A673 (cell line): ENCODE data around the gene WHRN. TPM values are rescaled to one million over a fixed set of nuclear protein-coding genes. Genes with fewer than 3 reads are reported as not detected.

Experiments
- BruUV-seq: library from RNA; stranded (reverse); fragments of 400-500 nt; replicated peaks from 2 replicates; lab custom pipeline; 2021; lab: Mats Ljungman, UMichigan
- CTCF ChIA-PET: fragments of 300-600 bp; sonication (Branson Sonifier 250); formaldehyde crosslinking; loops from one replicate; lab custom pipeline; 2022; ENCODE audit warnings: antibody characterized with exemption; lab: Charles Lee
- POLR2A ChIA-PET: fragments of 300-600 bp; sonication (Branson Sonifier 250); formaldehyde crosslinking; loops from one replicate; lab custom pipeline; 2022; ENCODE audit warnings: antibody characterized with exemption; ENCODE audit not compliant: low non-redundant PET; lab: Charles Lee
- DNase-seq: peaks from one replicate; pipeline ENCODE4 v3.0.0-alpha.2; 2015; ENCODE audit warnings: low spot score
- H3K27ac ChIP-seq: fragments of 200-600 bp; sonication (generic); 2 replicates; pipeline ENCODE4 v1.5.1; 2016; ENCODE audit warnings: mixed run types, low read depth, mild to moderate bottlenecking, mixed read lengths, antibody characterized with exemption, low read length; ENCODE audit not compliant: poor library complexity, severe bottlenecking
- H3K27me3 ChIP-seq: fragments of 200-600 bp; sonication (generic); replicated peaks from 2 replicates; pipeline ENCODE4 v1.6.1; 2017; ENCODE audit warnings: mixed run types, low read depth, mild to moderate bottlenecking, mixed read lengths, antibody characterized with exemption, low read length; ENCODE audit not compliant: insufficient read depth, poor library complexity
- H3K36me3 ChIP-seq: fragments of 200-600 bp; sonication (generic); 2 replicates; pipeline ENCODE4 v1.6.1; 2016; ENCODE audit warnings: mixed run types, mild to moderate bottlenecking, mixed read lengths, antibody characterized with exemption, low read length; ENCODE audit not compliant: insufficient read depth, poor library complexity, severe bottlenecking
- H3K4me1 ChIP-seq: fragments of 200-600 bp; sonication (generic); 2 replicates; pipeline ENCODE4 v1.6.1; 2017; ENCODE audit warnings: mixed run types, mild to moderate bottlenecking, mixed read lengths, antibody characterized with exemption, low read length; ENCODE audit not compliant: insufficient read depth, poor library complexity, severe bottlenecking
- H3K4me3 ChIP-seq: fragments of 200-600 bp; sonication (generic); 2 replicates; pipeline ENCODE4 v1.5.1; 2016; ENCODE audit warnings: low read depth, mixed run types, mild to moderate bottlenecking, mixed read lengths, low read length; ENCODE audit not compliant: poor library complexity, severe bottlenecking
- H3K9me3 ChIP-seq: fragments of 200-600 bp; sonication (generic); 2 replicates; pipeline ENCODE4 v1.6.1; 2016; ENCODE audit warnings: mixed run types, low read depth, mild to moderate bottlenecking, mixed read lengths, antibody characterized with exemption, low read length; ENCODE audit not compliant: poor library complexity, severe bottlenecking
- CTCF ChIP-seq: fragments of 300-800, 200-600 bp; sonication (generic); conservative IDR thresholded peaks from 2 replicates; pipeline ENCODE4 v1.5.1; 2017; ENCODE audit warnings: low read depth, mild to moderate bottlenecking, antibody characterized with exemption, low read length, moderate library complexity, mixed read lengths
- EZH2 ChIP-seq: fragments of 200-600 bp; sonication (generic); IDR thresholded peaks from 2 replicates; pipeline ENCODE4 v1.6.1; 2017; ENCODE audit warnings: borderline replicate concordance, low read depth, mild to moderate bottlenecking, mixed read lengths, antibody characterized with exemption, low read length; ENCODE audit not compliant: poor library complexity, severe bottlenecking
- intact Hi-C: fragments of 100-400 bp; cut with micrococcal nuclease; formaldehyde crosslinking; loops from one replicate; pipeline ENCODE4 v1.10.0; 2022; ENCODE audit not compliant: unreplicated experiment
- total RNA-seq: library from RNA; stranded (reverse); gene quantifications from 2 replicates; pipeline ENCODE4 v1.2.3, GENCODE V29; 2021

The WHRN gene
- total RNA-seq, 1 experiment from 2014 or later = 9.1 TPM

DNA sequence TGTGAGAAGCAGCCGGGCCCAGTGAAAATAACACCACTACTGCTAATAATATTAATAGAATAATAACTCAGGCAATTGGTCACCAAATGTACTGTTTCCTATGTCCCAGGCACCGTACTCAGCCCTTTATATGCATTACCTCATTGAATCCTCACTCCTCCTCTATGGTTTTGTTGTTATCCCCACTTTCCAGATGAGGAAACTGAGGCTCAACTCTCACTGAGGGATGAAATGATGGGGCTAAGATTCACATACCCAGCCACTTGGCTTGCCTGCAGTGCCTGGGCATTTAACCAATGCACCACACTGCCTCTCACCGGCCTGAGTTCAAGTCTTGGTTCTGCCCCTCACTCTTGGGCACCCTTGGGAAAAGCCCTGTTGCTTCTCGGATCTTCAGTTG lies 34.1 kb downstream of the WHRN start:
- Histone ChIP-seq H3K27me3 (no peaks in the 10 kb centered on the region), H3K9me3 (no peaks in the 10 kb centered on the region), H3K27ac (no peak overlapping the region), H3K36me3 (no peaks in the 10 kb centered on the region), H3K4me3 (no peak overlapping the region), H3K4me1 (no peaks in the 10 kb centered on the region)
- intact Hi-C loops = no loop called here
- no peak for DNase-seq
- ChIA-PET POLR2A (interaction anchor here (0.6 kb wide), 1 partner anchor 298 kb away, joined by 13 read pairs; no protein-coding TSS in a partner anchor), CTCF (no interaction called here)
- TF ChIP-seq EZH2 (no peak), CTCF (no peak)
- BruUV-seq = no TSS peak

- intact Hi-C loops = no loop called here
- Histone ChIP-seq H3K27ac (no peak overlapping the region), H3K9me3 (no peaks in the 10 kb centered on the region), H3K36me3 (no peaks in the 10 kb centered on the region), H3K27me3 (no peaks in the 10 kb centered on the region), H3K4me1 (no peaks in the 10 kb centered on the region), H3K4me3 (no peak overlapping the region)
- POLR2A ChIA-PET = interaction anchor here (0.6 kb wide), 1 partner anchor 299 kb away, joined by 13 read pairs; no protein-coding TSS in a partner anchor
- DNase-seq = no peak
- no peak for TF ChIP-seq CTCF
- no peak for TF ChIP-seq EZH2
- CTCF ChIA-PET = no interaction called here
- BruUV-seq = no TSS peak
These were observed 34.7 kb downstream of the WHRN start for GRCh38 chr9:114470581-114470980.

DNA sequence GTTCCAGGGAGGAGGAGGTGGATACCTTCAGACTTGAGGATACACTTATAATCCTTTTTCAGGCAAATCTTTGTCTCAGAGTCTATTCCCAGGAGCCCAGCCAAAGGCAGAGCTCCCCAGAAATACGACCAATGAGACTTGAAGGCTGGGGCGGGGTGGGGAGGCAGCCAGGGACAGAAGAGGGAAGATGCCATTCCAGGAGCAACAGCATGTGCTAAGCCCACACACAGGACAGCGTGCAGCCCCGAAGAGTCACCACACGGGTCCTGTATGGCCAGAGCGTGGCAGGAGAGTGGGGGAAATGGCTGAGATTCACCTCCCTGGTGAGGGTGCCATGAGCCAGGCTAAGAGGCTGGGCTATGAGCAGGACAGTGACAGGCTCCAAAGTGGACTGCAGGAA lies 35.2 kb downstream of the WHRN start:
- intact Hi-C loops = no loop called here
- Histone ChIP-seq H3K9me3 (no peaks in the 10 kb centered on the region), H3K4me3 (no peak overlapping the region), H3K27me3 (no peaks in the 10 kb centered on the region), H3K4me1 (no peaks in the 10 kb centered on the region), H3K36me3 (no peaks in the 10 kb centered on the region), H3K27ac (no peak overlapping the region)
- POLR2A ChIA-PET = no interaction called here
- DNase-seq = no peak
- BruUV-seq = no TSS peak
- TF ChIP-seq EZH2 = no peak
- TF ChIP-seq CTCF = no peak
- CTCF ChIA-PET = no interaction called here
